GM18498 (cell line): Measurements from ENCODE around the gene POU1F1.
"Not testable (repeated sequence)": the region's sequence is repeated elsewhere in the genome, so short reads cannot be mapped to it uniquely, and the experiment has no call there.

ENCODE experiments used
- ATAC-seq: cut with Tn5 transposase; IDR thresholded peaks from one replicate; pipeline ENCODE4 v1.9.1; 2021; ENCODE audit warnings: mild to moderate bottlenecking, moderate library complexity; ENCODE audit not compliant: unreplicated experiment

POU1F1 gene

DNA sequence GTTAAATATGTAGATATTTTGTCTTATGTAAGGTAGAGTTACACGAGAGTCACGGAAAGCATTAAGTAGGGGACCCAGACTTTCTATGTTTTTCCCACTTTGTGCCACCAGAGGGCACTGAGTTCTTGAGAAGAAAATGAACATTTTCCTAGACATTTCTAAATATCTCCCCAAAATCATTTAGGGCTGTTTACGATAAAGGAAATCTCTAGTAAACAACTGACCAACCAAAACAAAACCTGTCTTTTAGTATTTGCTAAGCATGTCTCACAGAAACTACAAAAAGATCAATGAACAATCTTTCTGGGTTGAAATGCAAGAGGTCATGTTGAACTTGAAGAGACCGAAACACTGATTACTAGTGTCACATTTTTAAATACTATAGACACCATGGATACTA is 16.1 kb downstream of the POU1F1 start:
- ATAC-seq, result peak; percentile 76

- ATAC-seq, result no peak
Observed at GRCh38 chr3:87250009-87250408, 26.4 kb downstream of the POU1F1 start.

DNA sequence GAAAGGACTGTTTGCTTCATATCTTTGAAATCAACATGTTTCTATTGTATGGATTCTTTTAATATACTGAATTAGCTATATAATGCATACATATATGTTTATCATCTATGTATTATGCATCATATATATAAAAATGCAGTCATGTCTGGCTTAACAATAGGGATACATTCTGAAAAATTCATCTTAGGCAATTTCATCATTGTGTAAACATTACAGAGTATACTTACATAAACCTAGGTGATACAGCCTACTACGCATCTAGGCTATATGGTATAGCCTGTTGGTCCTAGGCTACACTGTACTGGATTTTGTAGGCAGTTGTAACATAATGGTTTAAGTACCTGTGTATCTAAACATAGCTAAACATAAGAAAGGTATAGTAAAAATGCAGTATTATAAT is 27.6 kb downstream of the POU1F1 start:
- ATAC-seq, result no peak

- ATAC-seq, result not testable (repeated sequence)
Observed at GRCh38 chr3:87248231-87248630, 28.2 kb downstream of the POU1F1 start.

DNA sequence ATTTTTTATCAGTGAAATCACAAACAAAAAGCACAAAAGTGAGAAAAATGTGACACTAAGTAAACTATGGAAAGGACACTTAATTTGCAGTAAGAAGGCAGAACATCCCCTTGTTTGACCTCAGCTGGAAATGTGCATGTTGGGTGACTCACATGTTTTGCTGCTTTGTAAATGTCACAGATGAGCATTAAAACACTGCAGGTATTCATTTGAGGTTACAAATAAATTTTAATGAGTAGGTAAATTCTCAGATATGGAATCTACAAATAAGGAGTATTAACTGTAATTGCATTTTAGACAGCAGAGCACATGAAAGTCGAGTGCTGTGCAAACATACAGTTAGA is 29.0 kb downstream of the POU1F1 start:
- no peak for ATAC-seq

DNA sequence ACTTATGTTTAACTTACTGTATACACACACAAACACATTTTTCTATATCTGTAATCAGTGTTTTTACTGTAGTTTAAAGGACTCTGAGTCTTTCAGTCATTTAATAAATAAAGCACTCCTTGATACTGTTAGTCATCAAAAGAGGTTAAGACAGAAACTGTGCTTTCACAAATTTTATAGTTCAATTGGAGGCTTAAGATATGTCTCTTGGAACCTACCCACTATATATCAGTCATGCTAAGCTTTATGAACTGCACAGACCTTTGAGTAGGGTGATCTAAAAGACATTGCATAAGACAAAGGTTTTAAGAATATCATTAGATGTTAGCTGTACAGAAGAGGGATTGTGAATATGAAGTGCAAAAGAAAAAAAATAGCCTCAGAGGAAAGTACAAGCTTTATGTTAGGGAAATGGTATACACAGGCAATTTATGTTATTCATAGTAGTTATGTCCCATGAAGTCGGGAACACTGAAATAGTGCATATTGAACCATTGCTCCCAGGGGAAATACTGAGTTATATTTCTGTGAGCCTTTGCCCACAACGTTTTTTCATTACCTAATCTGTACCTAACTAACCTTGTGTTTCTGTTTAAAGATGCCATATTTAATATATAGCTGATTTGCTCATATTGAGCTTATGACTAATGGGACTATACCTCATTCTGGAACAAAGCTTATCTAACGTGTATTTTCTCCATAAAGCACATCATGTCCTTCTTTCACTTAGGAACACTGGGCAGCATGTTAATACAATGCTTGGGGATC is 29.5 kb downstream of the POU1F1 start:
- no peak for ATAC-seq

- ATAC-seq, result no peak
Observed at GRCh38 chr3:87236093-87236492, 40.3 kb downstream of the POU1F1 start.

GRCh38 chr3:87233805-87234204 is 42.6 kb downstream of the POU1F1 start:
- no peak for ATAC-seq

DNA sequence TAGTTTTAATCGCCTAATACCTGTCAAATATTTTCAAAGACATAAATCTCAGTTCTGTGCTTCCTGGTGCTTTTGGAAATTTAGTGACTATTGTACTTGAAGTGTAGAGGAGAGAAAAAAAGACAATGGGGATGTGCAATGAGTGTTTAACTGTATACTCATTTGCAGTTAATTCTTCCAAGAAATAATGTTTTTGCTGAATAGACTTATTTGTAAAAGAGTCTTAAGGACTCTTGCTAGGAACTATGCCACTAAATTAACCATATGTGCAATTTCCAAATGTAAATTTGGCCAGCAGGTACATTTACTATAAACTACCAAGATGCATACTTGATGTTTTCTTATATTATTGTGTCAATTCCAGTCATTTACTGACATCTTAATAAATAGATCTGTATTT is 47.3 kb downstream of the POU1F1 start:
- no peak for ATAC-seq

- no peak for ATAC-seq
Observed at GRCh38 chr3:87228316-87228715, 48.1 kb downstream of the POU1F1 start.

DNA sequence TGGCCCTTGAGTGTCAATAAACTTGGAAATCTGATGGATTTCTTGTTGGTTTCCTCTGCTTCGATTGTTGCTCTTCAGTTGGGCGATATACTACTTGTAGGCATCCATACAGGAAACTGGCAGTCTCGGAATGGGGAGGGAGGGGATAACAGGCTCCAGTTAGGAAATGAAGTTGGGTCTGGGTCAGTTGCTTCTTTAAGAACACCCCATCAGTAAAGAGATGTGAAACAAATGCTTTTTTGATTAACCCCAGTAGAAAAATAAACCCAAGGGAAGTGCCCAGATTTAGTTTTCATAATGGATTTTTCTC is 48.6 kb downstream of the POU1F1 start:
- ATAC-seq, result peak; percentile 3

DNA sequence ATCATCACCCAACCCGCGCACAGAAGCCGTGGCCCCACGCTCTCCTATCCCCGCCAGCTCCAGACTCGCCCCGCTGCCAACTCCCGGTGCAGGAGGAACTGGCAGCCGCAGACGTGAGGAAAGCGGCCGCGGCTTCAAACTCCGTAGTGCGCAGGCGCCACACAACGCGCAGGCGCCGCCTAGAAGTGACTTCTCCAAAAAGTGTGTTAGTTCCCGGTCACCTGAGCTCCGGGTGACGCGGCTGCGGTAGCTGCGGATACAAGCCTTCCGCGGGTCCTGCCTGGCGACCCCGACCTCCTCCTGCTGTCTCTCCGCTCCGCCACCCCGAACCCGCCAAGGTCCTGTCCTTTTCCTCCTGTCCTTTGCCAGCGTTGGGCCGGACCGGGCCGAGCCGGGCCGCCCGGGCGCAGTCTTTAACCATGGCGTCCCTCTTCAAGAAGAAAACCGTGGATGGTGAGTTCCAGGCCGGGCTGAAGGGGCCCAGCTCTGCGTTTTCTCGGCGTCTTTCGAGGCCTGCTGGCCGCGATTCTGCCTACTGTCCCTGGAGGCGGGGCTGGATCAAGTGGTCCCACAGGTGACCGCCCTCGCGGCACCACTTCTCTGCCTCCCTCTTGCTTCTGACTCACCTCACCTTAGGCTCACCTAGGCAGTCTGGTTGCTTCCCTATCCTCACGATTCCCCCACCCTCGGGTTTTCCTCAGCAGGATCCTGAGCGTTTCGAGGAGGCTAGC is 49.1 kb downstream of the POU1F1 start, which contains the start of gene CHMP2B:
CHMP2B (plus strand) TSS at position 206 of the 731 bp plus-strand sequence; CDS start at position 420, 214 bp downstream.
- peak; percentile 96 for ATAC-seq

- ATAC-seq, result no peak
Observed at GRCh38 chr3:87225659-87226058, 50.7 kb downstream of the POU1F1 start.

DNA sequence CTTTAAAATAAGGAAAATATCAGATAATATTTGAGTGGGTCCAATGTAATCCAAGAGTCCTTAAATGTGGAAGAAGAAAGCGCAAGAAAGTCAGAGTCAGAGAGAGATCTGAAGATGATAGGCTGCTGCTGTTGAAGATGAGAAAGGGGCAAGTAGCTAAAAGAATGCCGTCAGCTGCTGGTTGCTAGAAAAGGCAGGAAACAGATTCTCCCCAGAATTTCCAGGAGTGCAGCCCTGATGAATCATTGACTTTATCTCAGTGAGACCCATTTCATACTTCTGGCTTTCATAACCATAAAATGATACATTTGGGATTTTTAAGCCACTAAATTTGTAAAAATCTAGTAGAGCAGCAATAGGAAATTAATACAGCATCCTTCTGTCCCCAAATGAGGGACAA is 56.8 kb downstream of the POU1F1 start:
- ATAC-seq, result no peak

- ATAC-seq, result no peak
Observed at GRCh38 chr3:87218560-87218959, 57.8 kb downstream of the POU1F1 start.
